Astrocyte (in vitro differentiated cells and primary cell): Measurements from ENCODE around the gene MCTP2.

ENCODE experiments used
- EZH2 ChIP-seq: IDR thresholded peaks from 2 replicates; pipeline ENCODE4 v1.6.1; 2012; ENCODE audit warnings: mild to moderate bottlenecking, low read length, inconsistent platforms; ENCODE audit not compliant: insufficient read depth
- TF ChIP-seq, protein P1 (sequence below): IDR thresholded peaks from 2 replicates; pipeline ENCODE4 v1.5.1; 2011; ENCODE audit warnings: low read depth, mild to moderate bottlenecking, inconsistent platforms, low read length, moderate library complexity; ENCODE audit not compliant: insufficient read depth

DNA sequence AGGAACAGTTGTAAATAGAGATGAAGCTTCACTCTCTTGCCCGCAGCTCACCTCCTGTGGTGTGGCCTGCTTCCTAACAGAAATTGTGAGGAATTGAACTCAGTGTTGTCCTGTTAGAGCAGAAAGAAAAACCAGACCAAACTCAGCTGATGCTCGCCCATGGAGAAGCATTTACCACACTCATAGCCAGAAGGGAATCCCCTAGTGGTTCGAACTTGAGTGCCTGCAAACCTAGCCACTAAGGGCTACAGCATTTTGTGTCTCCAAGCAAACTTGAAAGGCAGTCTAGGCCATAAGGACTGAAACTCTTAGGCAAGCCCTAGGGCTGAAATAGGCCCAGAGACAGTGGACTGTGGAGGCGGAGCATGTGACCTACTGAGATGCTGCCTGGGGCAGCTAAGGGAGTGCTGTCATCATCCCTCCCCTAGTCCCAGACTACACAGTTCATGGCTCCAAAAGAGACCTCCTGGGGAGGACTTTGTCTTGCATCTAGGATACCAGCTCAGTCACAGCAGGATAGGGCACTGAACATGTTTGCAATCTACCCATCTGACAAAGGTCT, 44.5 kb upstream of the MCTP2 start:
- TF ChIP-seq, protein P1, sequence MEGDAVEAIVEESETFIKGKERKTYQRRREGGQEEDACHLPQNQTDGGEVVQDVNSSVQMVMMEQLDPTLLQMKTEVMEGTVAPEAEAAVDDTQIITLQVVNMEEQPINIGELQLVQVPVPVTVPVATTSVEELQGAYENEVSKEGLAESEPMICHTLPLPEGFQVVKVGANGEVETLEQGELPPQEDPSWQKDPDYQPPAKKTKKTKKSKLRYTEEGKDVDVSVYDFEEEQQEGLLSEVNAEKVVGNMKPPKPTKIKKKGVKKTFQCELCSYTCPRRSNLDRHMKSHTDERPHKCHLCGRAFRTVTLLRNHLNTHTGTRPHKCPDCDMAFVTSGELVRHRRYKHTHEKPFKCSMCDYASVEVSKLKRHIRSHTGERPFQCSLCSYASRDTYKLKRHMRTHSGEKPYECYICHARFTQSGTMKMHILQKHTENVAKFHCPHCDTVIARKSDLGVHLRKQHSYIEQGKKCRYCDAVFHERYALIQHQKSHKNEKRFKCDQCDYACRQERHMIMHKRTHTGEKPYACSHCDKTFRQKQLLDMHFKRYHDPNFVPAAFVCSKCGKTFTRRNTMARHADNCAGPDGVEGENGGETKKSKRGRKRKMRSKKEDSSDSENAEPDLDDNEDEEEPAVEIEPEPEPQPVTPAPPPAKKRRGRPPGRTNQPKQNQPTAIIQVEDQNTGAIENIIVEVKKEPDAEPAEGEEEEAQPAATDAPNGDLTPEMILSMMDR: no peak
- no peak for TF ChIP-seq EZH2
